Stimulated activated CD4-positive, alpha-beta T cell treated with anti-CD3 and anti-CD28 coated beads, Interleukin-4, amount 100 ng/mL, for 24 hours (primary cell): ENCODE measurements around the gene TSGA10IP.
A peak's percentile ranks its signal among the peaks of the same experiment; 100 is the strongest.

Experiments
- DNase-seq: peaks from one replicate; pipeline ENCODE4 v3.0.0-alpha.2; 2020

The TSGA10IP gene

GRCh38 chr11:65977621-65978390, 32.5 kb downstream of the TSGA10IP start:
- DNase-seq = no peak

GRCh38 chr11:65978391-65979238, 33.3 kb downstream of the TSGA10IP start:
- DNase-seq = no peak

- DNase-seq = no peak
These were observed 34.0 kb downstream of the TSGA10IP start for GRCh38 chr11:65979261-65979759.

- no peak for DNase-seq
These were observed 35.9 kb downstream of the TSGA10IP start for GRCh38 chr11:65981101-65981740.

DNA sequence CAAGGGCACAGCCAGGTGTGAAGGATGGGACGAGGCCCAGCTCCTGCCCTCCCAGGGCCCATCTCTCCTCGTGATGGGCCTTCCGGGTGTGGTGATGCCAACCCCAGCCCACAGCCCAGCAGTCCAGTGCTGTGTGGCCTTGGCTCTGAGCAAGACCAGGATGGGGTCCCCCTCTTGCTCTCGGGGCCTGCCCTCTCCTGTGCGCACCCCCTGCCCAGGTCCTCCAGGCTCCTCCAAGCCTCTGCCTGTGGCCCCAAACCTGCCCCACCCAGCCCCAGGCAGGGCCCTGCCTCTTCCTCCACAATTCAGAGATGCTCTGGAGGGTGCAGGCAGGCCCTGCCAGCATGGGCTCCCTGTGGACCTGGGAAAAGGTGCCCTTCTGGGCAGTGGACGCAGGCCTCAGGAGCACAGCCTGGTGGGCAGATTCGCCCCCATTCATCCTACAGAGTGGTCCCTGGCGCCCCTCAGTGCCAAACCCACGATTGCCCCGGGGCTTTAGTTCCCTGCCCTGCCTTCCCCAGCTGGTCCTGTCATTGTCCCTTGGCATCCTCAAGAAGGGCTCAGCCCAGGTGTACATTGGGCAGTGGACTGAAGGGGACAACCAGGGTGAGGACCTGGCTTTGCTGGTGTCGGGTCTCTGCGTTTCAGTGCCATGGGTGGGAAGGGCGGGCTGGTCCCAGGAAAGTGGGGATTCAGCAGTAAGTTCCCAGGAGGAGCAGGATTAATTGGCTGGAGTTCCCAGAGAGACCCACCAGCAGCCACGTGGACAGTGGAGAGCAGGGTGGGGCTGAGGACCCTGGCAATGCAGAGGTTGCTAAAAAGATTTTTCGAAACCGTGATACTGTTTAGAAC, 36.9 kb downstream of the TSGA10IP start:
- no peak for DNase-seq

DNA sequence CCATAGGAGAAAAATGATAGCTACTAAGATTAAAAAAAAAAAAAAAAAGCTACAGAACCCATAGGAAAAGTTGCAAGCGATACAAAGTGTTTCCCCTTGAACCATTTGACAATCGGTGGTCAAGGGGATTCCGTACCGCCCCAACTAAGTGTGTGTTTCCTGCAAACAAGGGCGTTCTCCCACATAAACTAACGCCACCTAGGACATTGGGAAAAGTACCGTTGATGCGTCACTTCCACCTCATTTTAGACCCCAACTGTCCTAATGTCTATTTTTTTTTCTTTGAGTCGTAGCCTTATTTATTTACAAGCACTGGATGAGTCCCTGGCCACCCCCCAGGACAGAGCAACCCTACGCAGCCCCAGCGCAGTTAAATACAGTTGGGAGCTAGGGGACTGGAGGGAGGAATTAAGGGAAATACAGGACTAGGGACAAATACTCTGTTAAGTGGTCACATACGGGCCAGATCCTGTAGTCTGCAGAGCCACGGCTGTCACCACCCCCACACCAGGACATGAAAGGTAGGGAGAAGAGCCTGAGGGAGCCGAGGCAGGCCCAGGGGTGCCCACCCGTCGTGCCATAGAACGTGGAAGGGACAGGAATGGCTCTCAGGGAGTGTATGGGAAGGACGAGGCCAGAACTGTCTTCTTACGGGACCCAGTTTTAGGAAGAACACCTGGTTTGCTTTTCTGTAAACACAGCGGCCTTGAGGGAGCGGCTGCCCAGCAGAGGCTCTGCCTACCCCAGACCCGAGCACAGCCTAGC, 37.7 kb downstream of the TSGA10IP start:
- DNase-seq = no peak

DNA sequence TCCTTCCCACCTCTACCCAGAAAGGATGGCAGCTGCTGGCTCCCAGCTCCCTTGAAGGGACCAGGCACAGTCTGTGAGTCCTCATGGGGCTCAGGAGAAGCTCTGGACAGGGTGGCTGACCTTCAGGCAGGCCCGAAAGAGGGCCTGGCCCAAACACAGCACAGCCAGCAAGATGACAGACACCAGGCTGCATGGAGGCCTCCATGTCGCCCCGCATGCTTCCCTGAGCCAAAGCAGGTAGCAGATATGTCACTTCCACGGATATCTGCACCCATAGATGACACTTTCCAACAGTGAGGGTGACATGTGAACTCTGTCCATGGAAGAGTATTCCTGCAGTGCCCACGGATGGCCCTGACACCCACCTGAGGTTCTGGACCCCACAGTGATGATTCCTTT, 38.3 kb downstream of the TSGA10IP start:
- DNase-seq = no peak

DNA sequence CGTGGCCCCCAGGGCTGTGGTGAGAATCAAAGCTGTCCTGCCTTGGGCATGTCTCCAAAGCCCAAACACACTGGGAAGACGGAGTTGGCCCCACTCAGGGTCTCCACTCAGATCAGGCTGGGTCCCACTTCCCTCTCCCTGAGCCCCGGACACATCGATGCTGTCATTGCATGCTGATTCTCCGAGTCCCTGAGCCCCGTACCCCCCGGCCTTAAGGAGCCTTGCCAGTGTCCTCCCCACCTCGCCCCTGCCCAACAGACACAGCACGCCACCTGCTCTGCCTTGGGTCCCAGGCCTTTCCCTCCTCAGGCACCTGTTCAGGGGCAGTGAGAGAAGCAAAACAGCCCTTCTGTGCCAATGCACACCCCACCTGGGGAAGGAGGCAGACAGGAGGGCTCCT, 42.1 kb downstream of the TSGA10IP start:
- no peak for DNase-seq

GRCh38 chr11:65988791-65989592, 43.7 kb downstream of the TSGA10IP start:
- peak; percentile 93 for DNase-seq

DNA sequence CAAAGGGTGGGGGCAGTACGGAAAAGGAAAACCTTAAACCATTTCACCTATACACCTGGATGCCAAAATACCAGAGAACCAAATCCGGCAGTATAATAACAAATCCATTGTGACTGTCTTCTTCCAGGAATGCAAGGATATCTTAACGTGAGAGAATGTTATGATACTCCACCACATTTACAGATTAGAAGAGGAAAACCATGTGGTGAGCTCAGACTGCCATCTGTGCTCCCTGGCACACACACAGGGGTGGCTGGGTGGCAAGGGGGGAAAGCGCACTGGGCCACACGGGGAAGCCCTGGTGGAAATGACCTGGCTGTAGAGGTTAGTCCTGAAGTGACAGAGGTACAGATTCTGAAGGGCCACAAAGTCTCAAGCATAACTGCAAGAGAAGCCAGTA, 46.8 kb downstream of the TSGA10IP start:
- no peak for DNase-seq

DNA sequence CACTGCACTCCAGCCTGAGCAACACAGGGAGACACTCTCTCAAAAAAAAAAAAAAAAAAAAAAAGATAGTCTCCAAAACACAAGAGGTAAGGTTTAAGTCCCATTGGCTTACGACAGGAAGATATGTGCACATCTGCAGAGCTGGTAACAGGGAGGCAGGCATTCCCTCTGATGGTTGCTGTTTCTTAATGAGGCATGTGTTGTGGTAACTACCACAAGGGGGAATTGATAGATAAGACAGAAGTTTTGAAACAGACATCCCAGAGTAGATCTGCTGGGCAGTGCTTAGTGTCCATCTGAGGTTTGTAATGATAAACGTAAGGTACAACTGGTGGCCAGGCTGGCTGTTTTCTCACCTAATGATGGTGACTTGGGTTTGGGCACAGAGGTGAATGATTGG, 52.0 kb downstream of the TSGA10IP start:
- no peak for DNase-seq

- peak; percentile 94 for DNase-seq
These were observed 56.8 kb downstream of the TSGA10IP start, which contains the start of the genes BANF1 and EIF1AD for GRCh38 chr11:66001942-66002647. Gene BANF1, plus strand, starts transcription at chr11:66002503. Its CDS starts 748 bp downstream, at chr11:66003251. Gene EIF1AD, minus strand, starts transcription at chr11:66002157. Its CDS starts 1,768 bp downstream, at chr11:66000389.

GRCh38 chr11:66002648-66003225, 57.5 kb downstream of the TSGA10IP start:
- no peak for DNase-seq

DNA sequence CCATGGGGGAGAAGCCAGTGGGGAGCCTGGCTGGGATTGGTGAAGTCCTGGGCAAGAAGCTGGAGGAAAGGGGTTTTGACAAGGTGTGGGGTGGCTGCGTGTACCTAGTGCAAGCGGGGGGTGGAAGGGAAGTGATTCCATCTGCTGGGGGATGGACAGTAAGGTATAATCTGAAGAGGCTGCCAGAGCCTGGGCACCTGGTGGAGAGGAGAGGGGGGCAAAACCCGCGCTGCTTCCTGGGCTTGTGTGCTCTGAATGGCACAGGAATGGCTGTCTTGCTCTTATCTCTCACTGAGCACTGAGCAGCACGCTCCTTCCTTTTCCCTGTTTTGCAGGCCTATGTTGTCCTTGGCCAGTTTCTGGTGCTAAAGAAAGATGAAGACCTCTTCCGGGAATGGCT, 58.0 kb downstream of the TSGA10IP start:
- DNase-seq = no peak

- no peak for DNase-seq
These were observed 58.9 kb downstream of the TSGA10IP start for GRCh38 chr11:66004186-66004585.

DNA sequence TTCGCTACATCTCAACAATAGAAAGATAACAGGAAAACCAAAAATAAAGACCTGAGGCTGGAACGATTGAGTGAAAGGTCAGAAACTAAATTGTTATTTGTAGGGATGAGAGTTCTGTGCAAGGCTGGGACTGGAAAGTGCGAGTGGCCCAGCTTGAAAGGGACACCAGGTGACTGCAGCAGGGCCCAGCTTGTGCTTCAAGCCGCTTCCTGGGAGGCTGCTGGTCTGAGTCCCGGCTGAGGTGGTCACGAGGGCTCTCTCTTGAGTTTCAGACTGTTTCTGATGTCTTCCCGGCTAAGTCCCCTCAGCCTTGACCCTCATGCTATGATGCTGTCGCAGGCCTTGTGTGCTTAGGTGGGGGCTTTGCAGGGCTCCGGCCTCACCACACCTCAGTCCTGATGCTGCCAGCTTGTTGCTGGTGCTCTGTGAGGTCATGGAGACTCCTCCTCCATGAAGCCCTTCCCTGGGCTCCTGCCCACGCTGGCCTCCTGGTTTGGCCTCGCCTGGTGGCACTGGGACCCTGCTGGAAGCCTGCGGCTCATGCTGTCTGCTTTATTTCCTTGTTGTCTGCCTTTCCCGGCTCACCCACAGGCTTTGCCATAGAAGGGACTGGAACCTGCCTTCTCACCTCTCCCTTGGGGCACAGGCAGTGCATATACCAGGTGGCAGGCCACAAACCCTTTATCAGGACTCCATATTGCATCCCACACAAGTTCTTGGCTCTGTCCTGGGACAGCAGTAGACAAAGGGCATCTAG, 61.0 kb downstream of the TSGA10IP start:
- no peak for DNase-seq

DNA sequence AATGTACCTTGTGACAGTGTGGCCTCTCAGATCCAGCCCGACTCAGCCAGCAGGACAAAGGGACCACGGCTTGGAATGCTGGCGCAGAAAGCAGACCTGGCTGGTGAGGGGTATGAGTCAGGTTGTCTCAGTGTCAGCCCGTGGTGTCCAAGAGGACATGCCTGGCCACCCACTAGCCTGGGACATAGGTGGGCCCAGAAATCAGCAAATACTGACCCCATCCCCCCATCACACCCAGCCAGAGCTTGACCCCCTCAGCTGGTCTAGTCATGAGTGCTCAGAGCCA, 61.6 kb downstream of the TSGA10IP start:
- DNase-seq = no peak

DNA sequence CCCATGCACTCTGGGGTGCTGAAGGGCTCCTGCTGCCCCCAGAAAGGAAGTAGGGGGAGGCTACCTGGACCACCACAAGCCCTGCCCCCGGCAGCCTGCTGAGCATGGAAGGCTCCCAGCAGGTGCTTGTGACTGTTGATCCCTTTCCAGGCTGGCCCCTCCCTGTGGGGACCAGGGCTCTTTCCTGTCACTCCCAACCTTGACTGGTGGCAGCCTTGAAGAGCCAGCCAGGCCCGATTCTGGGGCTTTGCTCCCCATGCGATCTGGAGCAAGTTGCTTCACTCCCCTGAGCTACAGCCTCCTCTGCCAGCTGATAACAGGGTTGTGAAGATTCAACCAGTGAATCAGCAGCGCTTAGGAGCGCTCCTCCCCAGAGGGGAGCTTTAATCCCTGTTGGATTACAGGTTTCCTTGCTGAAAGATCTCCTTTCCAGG, 61.9 kb downstream of the TSGA10IP start:
- no peak for DNase-seq

GRCh38 chr11:66008095-66008467, 62.8 kb downstream of the TSGA10IP start:
- no peak for DNase-seq
